Cardiac muscle cell (in vitro differentiated cells and primary cell): ENCODE data around the gene RELN. TPM values are rescaled to one million over a fixed set of nuclear protein-coding genes. Genes with fewer than 3 reads are reported as not detected.

Experiments
- DNase-seq, 2 donors: peaks; one replicate each; pipeline versions ENCODE4 v3.0.0 to v3.0.0-alpha.2; 2010 to 2017; ENCODE audit warnings: low read depth in 1 of 2, low spot score in 1 of 2
- H3K27ac ChIP-seq: fragments of 200-600 bp; sonication (generic); 2 replicates; pipeline ENCODE4 v1.5.1; 2016
- H3K27me3 ChIP-seq: fragments of 200-600 bp; sonication (generic); 2 replicates; pipeline ENCODE4 v1.6.0; 2016; ENCODE audit warnings: control low read depth
- H3K36me3 ChIP-seq: fragments of 200-600 bp; sonication (generic); 2 replicates; pipeline ENCODE4 v1.5.1; 2016; ENCODE audit warnings: control low read depth
- H3K4me1 ChIP-seq: fragments of 200-600 bp; sonication (generic); 2 replicates; pipeline ENCODE4 v1.8.1; 2017; ENCODE audit warnings: low read depth, mild to moderate bottlenecking, mixed run types
- H3K4me3 ChIP-seq: fragments of 200-600 bp; sonication (generic); 2 replicates; pipeline ENCODE4 v1.5.1; 2016; ENCODE audit warnings: mild to moderate bottlenecking
- H3K9me3 ChIP-seq: fragments of 200-600 bp; sonication (generic); 2 replicates; pipeline ENCODE4 v1.5.1; 2017; ENCODE audit warnings: low read depth, mild to moderate bottlenecking, control low read depth
- CTCF ChIP-seq: IDR thresholded peaks from 2 replicates; pipeline ENCODE4 v1.5.1; 2012; ENCODE audit warnings: low read depth, mild to moderate bottlenecking, low read length
- polyA plus RNA-seq: library from polyadenylated mRNA; unstranded; fragments of >200 nt; fragmentation: Nextera tagmentation; extraction: Ambion mirVana; gene quantifications from 2 replicates; pipeline ENCODE4 v1.2.1, GENCODE V29; 2016
- total RNA-seq: library from RNA; depleted of rRNA; stranded (reverse); fragments of >200 nt; gene quantifications from 2 replicates; pipeline ENCODE4 v1.2.3, GENCODE V29; 2016

RELN gene
- total and polyA plus RNA-seq, 2 experiments from 2014 or later: 19.2 to 46.9 TPM

GRCh38 chr7:103447073-103447960 is 542.1 kb downstream of the RELN start:
- Histone ChIP-seq H3K4me3 (no peak overlapping the region), H3K27ac (no peak overlapping the region), H3K4me1 (peaks cover 7% of the 10 kb centered on the region), H3K36me3 (no peaks in the 10 kb centered on the region), H3K9me3 (no peaks in the 10 kb centered on the region), H3K27me3 (peaks cover 57% of the 10 kb centered on the region)
- peak; percentile 60 to 76 for DNase-seq
- peak; percentile 82 for TF ChIP-seq CTCF

GRCh38 chr7:103446049-103446520 is 543.4 kb downstream of the RELN start, which contains the start of gene SLC26A5:
Gene SLC26A5 (minus strand): TSS chr7:103446207. CDS start chr7:103421514, 24,693 bp downstream.
- peaks cover 60% of the 10 kb centered on the region for H3K27me3 ChIP-seq
- no peaks in the 10 kb centered on the region for H3K9me3 ChIP-seq
- H3K4me1 ChIP-seq: peaks cover 12% of the 10 kb centered on the region
- peak in 1 of 2 donors; percentile 75 for DNase-seq
- H3K36me3 ChIP-seq: no peaks in the 10 kb centered on the region
- no peak for TF ChIP-seq CTCF
- no peak within 1 kb of the TSS for H3K27ac ChIP-seq
- peak within 1 kb of the TSS; percentile 32 for H3K4me3 ChIP-seq

- peaks cover 14% of the 10 kb centered on the region for H3K4me1 ChIP-seq
- H3K4me3 ChIP-seq: peak overlapping the region; percentile 32
- peak; percentile 6 to 10 for DNase-seq
- no peaks in the 10 kb centered on the region for H3K9me3 ChIP-seq
- no peaks in the 10 kb centered on the region for H3K36me3 ChIP-seq
- peaks cover 60% of the 10 kb centered on the region for H3K27me3 ChIP-seq
- TF ChIP-seq CTCF: no peak
- H3K27ac ChIP-seq: no peak overlapping the region
Measured at GRCh38 chr7:103445228-103446048, 544.0 kb downstream of the RELN start.

- Histone ChIP-seq H3K9me3 (no peaks in the 10 kb centered on the region), H3K27ac (no peak overlapping the region), H3K36me3 (no peaks in the 10 kb centered on the region), H3K27me3 (peaks cover 28% of the 10 kb centered on the region), H3K4me1 (peaks cover 7% of the 10 kb centered on the region), H3K4me3 (no peak overlapping the region)
- DNase-seq: no peak
- no peak for TF ChIP-seq CTCF
Measured at GRCh38 chr7:103439661-103440060, 549.8 kb downstream of the RELN start.

GRCh38 chr7:103437623-103438022 is 551.8 kb downstream of the RELN start:
- TF ChIP-seq CTCF: no peak
- no peaks in the 10 kb centered on the region for H3K36me3 ChIP-seq
- peaks cover 8% of the 10 kb centered on the region for H3K27me3 ChIP-seq
- H3K4me3 ChIP-seq: no peak overlapping the region
- H3K9me3 ChIP-seq: no peaks in the 10 kb centered on the region
- H3K27ac ChIP-seq: no peak overlapping the region
- DNase-seq: no peak
- peaks cover 7% of the 10 kb centered on the region for H3K4me1 ChIP-seq
